Osteocyte (in vitro differentiated cells): ENCODE data around the gene HIPK2. TPM values are rescaled to one million over a fixed set of nuclear protein-coding genes. Genes with fewer than 3 reads are reported as not detected.
"Not testable (repeated sequence)": the region's sequence is repeated elsewhere in the genome, so short reads cannot be mapped to it uniquely, and the experiment has no call there.

Experiments
- DNase-seq: peaks from one replicate; pipeline ENCODE4 v3.0.0; 2021; ENCODE audit warnings: mixed read lengths; ENCODE audit not compliant: unreplicated experiment; ENCODE audit errors: extremely low spot score
- H3K27ac Mint-ChIP-seq: one replicate; pipeline ENCODE4 v1.8.0; 2021; ENCODE audit warnings: mild to moderate bottlenecking, mixed read lengths; ENCODE audit not compliant: unreplicated experiment
- H3K27me3 Mint-ChIP-seq: one replicate; pipeline ENCODE4 v1.8.0; 2021; ENCODE audit warnings: mixed read lengths; ENCODE audit not compliant: unreplicated experiment
- H3K36me3 Mint-ChIP-seq: one replicate; pipeline ENCODE4 v1.8.0; 2021; ENCODE audit warnings: mixed read lengths; ENCODE audit not compliant: unreplicated experiment
- H3K4me1 Mint-ChIP-seq: one replicate; pipeline ENCODE4 v1.8.0; 2021; ENCODE audit warnings: mixed read lengths; ENCODE audit not compliant: unreplicated experiment
- H3K4me3 Mint-ChIP-seq: one replicate; pipeline ENCODE4 v1.8.0; 2021; ENCODE audit warnings: mild to moderate bottlenecking, moderate library complexity, mixed read lengths; ENCODE audit not compliant: unreplicated experiment
- H3K9me3 Mint-ChIP-seq: one replicate; pipeline ENCODE4 v1.8.0; 2021; ENCODE audit warnings: mixed read lengths; ENCODE audit not compliant: unreplicated experiment
- CTCF ChIP-seq: fragments of 200-600 bp; sonication (generic); IDR thresholded peaks from 2 replicates; pipeline ENCODE4 v1.5.0; 2021; ENCODE audit warnings: antibody characterized with exemption, mild to moderate bottlenecking, moderate library complexity
- total RNA-seq: library from RNA; stranded (reverse); gene quantifications from 2 replicates; pipeline ENCODE4 v1.2.1, GENCODE V29; 2021

Gene HIPK2
- total RNA-seq, 1 donor from 2014 or later, result 90.8 TPM

GRCh38 chr7:139617074-139617473, 160.7 kb downstream of the HIPK2 start:
- Mint-ChIP-seq H3K4me1 (peaks cover 3% of the 10 kb centered on the region), H3K27me3 (no peaks in the 10 kb centered on the region), H3K27ac (no peak overlapping the region), H3K9me3 (no peaks in the 10 kb centered on the region), H3K4me3 (no peak overlapping the region), H3K36me3 (peaks cover 56% of the 10 kb centered on the region)
- DNase-seq, result no peak
- no peak for TF ChIP-seq CTCF

- DNase-seq, result no peak
- Mint-ChIP-seq H3K27me3 (no peaks in the 10 kb centered on the region), H3K4me1 (peaks cover 3% of the 10 kb centered on the region), H3K9me3 (no peaks in the 10 kb centered on the region), H3K36me3 (peaks cover 52% of the 10 kb centered on the region), H3K4me3 (no peak overlapping the region), H3K27ac (no peak overlapping the region)
- no peak for TF ChIP-seq CTCF
Measured at GRCh38 chr7:139614886-139615285, 162.9 kb downstream of the HIPK2 start.

GRCh38 chr7:139613971-139614411, 163.8 kb downstream of the HIPK2 start:
- Mint-ChIP-seq H3K4me1 (peaks cover under 1% of the 10 kb centered on the region), H3K36me3 (peaks cover 57% of the 10 kb centered on the region), H3K4me3 (no peak overlapping the region), H3K9me3 (no peaks in the 10 kb centered on the region), H3K27me3 (no peaks in the 10 kb centered on the region), H3K27ac (no peak overlapping the region)
- no peak for TF ChIP-seq CTCF
- DNase-seq, result no peak

- H3K27me3 Mint-ChIP-seq, H3K9me3 Mint-ChIP-seq, H3K4me3 Mint-ChIP-seq, DNase-seq, H3K27ac Mint-ChIP-seq, H3K4me1 Mint-ChIP-seq: not testable (repeated sequence)
- peaks cover 56% of the 10 kb centered on the region for H3K36me3 Mint-ChIP-seq
Measured at GRCh38 chr7:139611556-139611955, 166.2 kb downstream of the HIPK2 start.

- no peaks in the 10 kb centered on the region for H3K4me1 Mint-ChIP-seq
- no peak overlapping the region for H3K27ac Mint-ChIP-seq
- no peak for DNase-seq
- TF ChIP-seq CTCF, result no peak
- H3K36me3 Mint-ChIP-seq, result peaks cover 50% of the 10 kb centered on the region
- H3K9me3 Mint-ChIP-seq, result no peaks in the 10 kb centered on the region
- H3K27me3 Mint-ChIP-seq, result no peaks in the 10 kb centered on the region
- H3K4me3 Mint-ChIP-seq, result no peak overlapping the region
Measured at GRCh38 chr7:139610595-139610994, 167.2 kb downstream of the HIPK2 start.

GRCh38 chr7:139603896-139604295, 173.9 kb downstream of the HIPK2 start:
- Mint-ChIP-seq H3K9me3 (no peaks in the 10 kb centered on the region), H3K4me3 (no peak overlapping the region), H3K4me1 (peaks cover 3% of the 10 kb centered on the region), H3K27ac (no peak overlapping the region), H3K27me3 (no peaks in the 10 kb centered on the region), H3K36me3 (peaks cover 37% of the 10 kb centered on the region)
- no peak for DNase-seq
- no peak for TF ChIP-seq CTCF
